PC-3 (cell line): Measurements from ENCODE around the gene MMP12.

Experiments used
- EZH2 ChIP-seq: fragments of 300-600 bp; sonication (generic); IDR thresholded peaks from one replicate; pipeline ENCODE4 v1.6.1; 2017; ENCODE audit warnings: antibody characterized with exemption, mild to moderate bottlenecking, low read length; ENCODE audit not compliant: unreplicated experiment
- EZH2phosphoT487 ChIP-seq: fragments of 300-600 bp; sonication (generic); IDR thresholded peaks from 2 replicates; pipeline ENCODE4 v1.6.1; 2018; ENCODE audit warnings: mild to moderate bottlenecking, antibody characterized with exemption, low read length, borderline replicate concordance
- TF ChIP-seq, protein P1 (sequence below): fragments of 300-600 bp; sonication (generic); conservative IDR thresholded peaks from 2 replicates; pipeline ENCODE4 v1.5.1; 2017; ENCODE audit warnings: antibody characterized with exemption, low read depth, mild to moderate bottlenecking, low read length

DNA sequence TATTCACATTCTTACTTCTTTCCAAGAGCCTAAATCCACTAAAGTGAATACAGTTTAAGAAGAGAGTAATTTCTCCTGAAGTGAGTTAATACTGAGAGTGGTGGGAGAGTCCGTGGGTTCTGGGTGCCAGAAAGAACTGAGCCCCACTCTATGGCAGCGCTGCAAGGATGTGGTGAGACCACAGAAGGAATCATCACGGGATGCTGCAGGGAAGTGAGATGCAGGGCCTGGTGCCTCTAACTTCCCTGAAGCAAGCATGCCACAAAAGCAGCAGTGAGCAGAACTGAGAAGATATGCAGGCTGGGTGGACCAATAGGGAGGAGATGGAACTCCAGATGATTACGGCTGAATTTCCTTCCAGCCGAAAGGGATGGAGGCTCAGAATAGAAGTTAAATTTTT is 5.0 kb upstream of the MMP12 start:
- TF ChIP-seq, protein P1, sequence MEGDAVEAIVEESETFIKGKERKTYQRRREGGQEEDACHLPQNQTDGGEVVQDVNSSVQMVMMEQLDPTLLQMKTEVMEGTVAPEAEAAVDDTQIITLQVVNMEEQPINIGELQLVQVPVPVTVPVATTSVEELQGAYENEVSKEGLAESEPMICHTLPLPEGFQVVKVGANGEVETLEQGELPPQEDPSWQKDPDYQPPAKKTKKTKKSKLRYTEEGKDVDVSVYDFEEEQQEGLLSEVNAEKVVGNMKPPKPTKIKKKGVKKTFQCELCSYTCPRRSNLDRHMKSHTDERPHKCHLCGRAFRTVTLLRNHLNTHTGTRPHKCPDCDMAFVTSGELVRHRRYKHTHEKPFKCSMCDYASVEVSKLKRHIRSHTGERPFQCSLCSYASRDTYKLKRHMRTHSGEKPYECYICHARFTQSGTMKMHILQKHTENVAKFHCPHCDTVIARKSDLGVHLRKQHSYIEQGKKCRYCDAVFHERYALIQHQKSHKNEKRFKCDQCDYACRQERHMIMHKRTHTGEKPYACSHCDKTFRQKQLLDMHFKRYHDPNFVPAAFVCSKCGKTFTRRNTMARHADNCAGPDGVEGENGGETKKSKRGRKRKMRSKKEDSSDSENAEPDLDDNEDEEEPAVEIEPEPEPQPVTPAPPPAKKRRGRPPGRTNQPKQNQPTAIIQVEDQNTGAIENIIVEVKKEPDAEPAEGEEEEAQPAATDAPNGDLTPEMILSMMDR = no peak
- TF ChIP-seq EZH2phosphoT487 = no peak
- no peak for TF ChIP-seq EZH2
